Measurements from ENCODE around the gene MVB12B.

GRCh38 chr9:126494746-126495145 lies 168.1 kb downstream of the MVB12B start:
- no peak for TF ChIP-seq CTCF (IDR thresholded peaks at IDR 0.05 in 4 of 5, conservative IDR thresholded peaks at IDR 0.05 in 1 of 5)
- no peak for TF ChIP-seq POLR2A (IDR thresholded peaks at IDR 0.05)
